Trophoblast cell (in vitro differentiated cells and primary cell): ENCODE data around the gene TEN1.

Source experiments
- DNase-seq, 2 donors: peaks; one replicate each; pipeline ENCODE4 v3.0.0-alpha.2; 2016
- H2AFZ ChIP-seq: 2 replicates; pipeline ENCODE4 v1.6.1; 2013; ENCODE audit warnings: low read length, moderate library complexity, mild to moderate bottlenecking; ENCODE audit not compliant: insufficient read depth, poor library complexity
- H2AK5ac ChIP-seq: 2 replicates; pipeline ENCODE4 v1.6.1; 2013; ENCODE audit warnings: mild to moderate bottlenecking, low read length
- H2BK120ac ChIP-seq: 2 replicates; pipeline ENCODE4 v1.6.1; 2013; ENCODE audit warnings: low read length, mild to moderate bottlenecking, moderate library complexity; ENCODE audit not compliant: insufficient read depth, poor library complexity
- H2BK12ac ChIP-seq: 2 replicates; pipeline ENCODE4 v1.6.1; 2013; ENCODE audit warnings: mild to moderate bottlenecking, low read length, moderate library complexity
- H2BK5ac ChIP-seq: 2 replicates; pipeline ENCODE4 v1.6.1; 2013; ENCODE audit warnings: low read length, low read depth, moderate library complexity, mild to moderate bottlenecking; ENCODE audit not compliant: poor library complexity
- H3K14ac ChIP-seq: 2 replicates; pipeline ENCODE4 v1.6.1; 2013; ENCODE audit warnings: mild to moderate bottlenecking, low read length
- H3K18ac ChIP-seq: 2 replicates; pipeline ENCODE4 v1.6.1; 2013; ENCODE audit warnings: mild to moderate bottlenecking, low read length
- H3K23ac ChIP-seq: 2 replicates; pipeline ENCODE4 v1.6.1; 2013; ENCODE audit warnings: low read length
- H3K27ac ChIP-seq: 2 replicates; pipeline ENCODE4 v1.5.1; 2013; ENCODE audit warnings: low read depth, mild to moderate bottlenecking, inconsistent platforms, low read length, moderate library complexity
- H3K27me3 ChIP-seq: 2 replicates; pipeline ENCODE4 v1.6.1; 2013; ENCODE audit warnings: inconsistent platforms, mild to moderate bottlenecking, low read length, moderate library complexity; ENCODE audit not compliant: insufficient read depth
- H3K36me3 ChIP-seq, 2 experiments: 1 replicate in 1 of 2; 2 replicates in 1 of 2; pipeline ENCODE4 v1.6.1; 2013; ENCODE audit warnings: low read length in 2 of 2, mild to moderate bottlenecking in 2 of 2, moderate library complexity in 1 of 2; ENCODE audit not compliant: insufficient read depth in 2 of 2, control insufficient read depth in 1 of 2
- H3K4ac ChIP-seq: 2 replicates; pipeline ENCODE4 v1.6.1; 2013; ENCODE audit warnings: low read depth, mild to moderate bottlenecking, low read length, moderate library complexity
- H3K4me1 ChIP-seq, 2 experiments: 1 replicate in 1 of 2; 2 replicates in 1 of 2; pipeline ENCODE4 v1.6.1; 2013; ENCODE audit warnings: low read length in 2 of 2, mild to moderate bottlenecking in 2 of 2, moderate library complexity in 1 of 2; ENCODE audit not compliant: insufficient read depth in 2 of 2, control insufficient read depth in 1 of 2
- H3K4me2 ChIP-seq: 2 replicates; pipeline ENCODE4 v1.6.1; 2013; ENCODE audit warnings: inconsistent platforms, mild to moderate bottlenecking, low read length, moderate library complexity
- H3K4me3 ChIP-seq: 2 replicates; pipeline ENCODE4 v1.5.1; 2013; ENCODE audit warnings: mild to moderate bottlenecking, low read depth, low read length, inconsistent platforms
- H3K79me1 ChIP-seq: one replicate; pipeline ENCODE4 v1.6.1; 2013; ENCODE audit warnings: low read length
- H3K79me2 ChIP-seq: 2 replicates; pipeline ENCODE4 v1.6.1; 2013; ENCODE audit warnings: low read length, mild to moderate bottlenecking; ENCODE audit not compliant: control insufficient read depth, insufficient read depth, poor library complexity
- H3K9ac ChIP-seq: 2 replicates; pipeline ENCODE4 v1.6.1; 2013; ENCODE audit warnings: mild to moderate bottlenecking, low read length
- H3K9me3 ChIP-seq: 2 replicates; pipeline ENCODE4 v1.6.1; 2013; ENCODE audit warnings: low read depth, mild to moderate bottlenecking, control low read depth, inconsistent platforms, low read length; ENCODE audit not compliant: insufficient read depth
- H4K12ac ChIP-seq: 2 replicates; pipeline ENCODE4 v1.6.1; 2013; ENCODE audit warnings: low read depth, mild to moderate bottlenecking, low read length, moderate library complexity
- H4K8ac ChIP-seq: 2 replicates; pipeline ENCODE4 v1.6.1; 2013; ENCODE audit warnings: low read depth, mild to moderate bottlenecking, low read length, moderate library complexity
- H4K91ac ChIP-seq: one replicate; pipeline ENCODE4 v1.6.1; 2013; ENCODE audit warnings: low read depth, mild to moderate bottlenecking, low read length, moderate library complexity
- WGBS: extraction: QIAGEN DNeasy Blood & Tissue Kit; methylation state at CpG from one replicate; pipeline ENCODE4 v1.1.7; 2013; ENCODE audit warnings: missing lambda C conversion rate; ENCODE audit not compliant: insufficient read length, insufficient coverage; ENCODE audit errors: extremely low coverage; 5-methylcytosine and 5-hydroxymethylcytosine counted together

Gene TEN1

DNA sequence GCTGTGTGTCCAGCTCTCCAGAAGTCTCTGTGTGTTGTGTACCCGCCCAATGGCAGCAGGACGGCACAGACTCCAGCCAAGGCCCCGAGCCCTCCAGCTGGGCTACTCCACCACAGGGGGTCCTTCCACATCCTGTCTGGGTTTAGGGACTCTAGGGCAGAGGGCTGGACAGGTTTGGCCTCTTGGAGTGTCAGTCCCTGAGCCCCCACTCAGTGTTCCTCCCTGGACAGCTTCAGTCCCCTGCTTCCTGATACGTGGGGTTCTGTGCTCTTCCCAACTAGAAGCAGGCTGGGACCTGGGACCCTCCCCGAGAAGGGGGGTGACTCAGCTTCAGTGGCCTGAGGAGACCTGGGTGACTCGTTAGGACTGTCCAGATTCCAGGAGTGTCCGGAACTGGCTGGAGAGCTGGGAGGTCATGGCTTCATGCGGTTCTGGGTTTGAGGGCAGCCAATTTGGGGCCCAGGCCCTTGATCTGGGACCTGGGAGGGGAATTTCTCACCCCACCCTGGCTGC, 25.8 kb downstream of the TEN1 start:
- Histone ChIP-seq H3K36me3 (peaks cover 15 to 30% of the 10 kb centered on the region in 2 experiments), H3K27ac (no peak overlapping the region), H3K4me2 (no peak overlapping the region), H4K91ac (no peak overlapping the region), H2AK5ac (no peak overlapping the region), H3K27me3 (no peaks in the 10 kb centered on the region), H2BK12ac (no peak overlapping the region), H2BK5ac (no peak overlapping the region), H4K8ac (no peak overlapping the region), H3K79me1 (no peaks in the 10 kb centered on the region), H4K12ac (no peak overlapping the region), H3K18ac (no peak overlapping the region), H3K79me2 (no peaks in the 10 kb centered on the region), H3K4me3 (no peak overlapping the region), H3K9ac (no peak overlapping the region), H3K4me1 (peaks cover 4 to 5% of the 10 kb centered on the region in 2 experiments), H2AFZ (no peak overlapping the region), H3K23ac (no peak overlapping the region), H3K14ac (no peak overlapping the region), H3K9me3 (peaks cover 12% of the 10 kb centered on the region), H3K4ac (no peak overlapping the region), H2BK120ac (no peak overlapping the region)
- DNase-seq: peak in 1 of 2 donors; percentile 61
- no CpG with 5 or more reads among the region's 8 CpGs for WGBS

DNA sequence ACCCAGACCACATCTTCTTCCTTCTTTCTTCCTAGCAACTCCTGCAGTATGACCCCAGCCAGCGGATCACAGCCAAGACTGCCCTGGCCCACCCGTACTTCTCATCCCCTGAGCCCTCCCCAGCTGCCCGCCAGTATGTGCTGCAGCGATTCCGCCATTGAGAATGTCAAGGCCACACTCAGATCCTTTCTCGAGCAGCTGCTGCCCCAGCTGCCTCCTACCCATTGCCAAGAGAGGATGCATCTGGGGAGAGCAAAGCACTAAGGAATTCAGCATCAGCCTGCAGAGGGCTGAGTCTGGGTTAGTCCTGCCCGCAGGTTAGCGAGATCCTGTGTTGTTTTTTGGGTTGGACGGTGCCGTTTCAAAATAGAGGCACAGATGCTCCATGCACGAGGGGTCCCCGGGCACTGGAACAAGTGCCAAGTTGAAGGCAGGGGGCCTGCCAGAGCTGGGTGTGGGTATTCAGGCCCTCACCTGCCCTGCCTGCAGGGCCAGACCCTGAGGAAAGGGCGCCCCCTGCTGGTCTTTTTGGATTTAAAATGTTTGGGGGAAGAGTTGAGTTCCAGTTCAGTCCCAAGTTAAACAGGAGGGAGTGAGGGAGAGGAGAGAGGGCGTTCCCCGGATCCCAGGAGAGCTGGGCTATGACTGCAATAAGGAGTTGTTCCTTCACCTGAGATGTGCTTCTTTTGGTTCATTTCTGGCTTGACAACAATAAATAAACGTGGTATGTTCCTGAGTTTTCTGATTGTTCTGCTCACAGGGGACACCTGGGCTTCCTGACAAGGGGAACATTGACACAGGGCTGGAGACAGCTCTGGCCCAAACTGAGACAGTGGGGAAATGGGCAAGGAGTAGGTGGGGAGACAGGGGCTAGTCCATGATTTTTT, 26.5 kb downstream of the TEN1 start:
- DNase-seq: peak; percentile 76 to 96
- Histone ChIP-seq H2BK120ac (no peak overlapping the region), H4K8ac (no peak overlapping the region), H3K4me1 (no peaks in the 10 kb centered on the region), H3K9ac (no peak overlapping the region), H3K4me2 (no peak overlapping the region), H3K14ac (no peak overlapping the region), H3K9me3 (peaks cover 10% of the 10 kb centered on the region), H3K27me3 (no peaks in the 10 kb centered on the region), H3K36me3 (peaks cover 15 to 30% of the 10 kb centered on the region in 2 experiments), H2AFZ (no peak overlapping the region), H3K79me2 (no peaks in the 10 kb centered on the region), H3K18ac (no peak overlapping the region), H4K91ac (no peak overlapping the region), H2AK5ac (no peak overlapping the region), H3K27ac (no peak overlapping the region), H4K12ac (no peak overlapping the region), H2BK5ac (no peak overlapping the region), H3K79me1 (no peaks in the 10 kb centered on the region), H3K4ac (no peak overlapping the region), H3K23ac (no peak overlapping the region), H3K4me3 (no peak overlapping the region), H2BK12ac (no peak overlapping the region)
- WGBS: no CpG with 5 or more reads among the region's 16 CpGs

DNA sequence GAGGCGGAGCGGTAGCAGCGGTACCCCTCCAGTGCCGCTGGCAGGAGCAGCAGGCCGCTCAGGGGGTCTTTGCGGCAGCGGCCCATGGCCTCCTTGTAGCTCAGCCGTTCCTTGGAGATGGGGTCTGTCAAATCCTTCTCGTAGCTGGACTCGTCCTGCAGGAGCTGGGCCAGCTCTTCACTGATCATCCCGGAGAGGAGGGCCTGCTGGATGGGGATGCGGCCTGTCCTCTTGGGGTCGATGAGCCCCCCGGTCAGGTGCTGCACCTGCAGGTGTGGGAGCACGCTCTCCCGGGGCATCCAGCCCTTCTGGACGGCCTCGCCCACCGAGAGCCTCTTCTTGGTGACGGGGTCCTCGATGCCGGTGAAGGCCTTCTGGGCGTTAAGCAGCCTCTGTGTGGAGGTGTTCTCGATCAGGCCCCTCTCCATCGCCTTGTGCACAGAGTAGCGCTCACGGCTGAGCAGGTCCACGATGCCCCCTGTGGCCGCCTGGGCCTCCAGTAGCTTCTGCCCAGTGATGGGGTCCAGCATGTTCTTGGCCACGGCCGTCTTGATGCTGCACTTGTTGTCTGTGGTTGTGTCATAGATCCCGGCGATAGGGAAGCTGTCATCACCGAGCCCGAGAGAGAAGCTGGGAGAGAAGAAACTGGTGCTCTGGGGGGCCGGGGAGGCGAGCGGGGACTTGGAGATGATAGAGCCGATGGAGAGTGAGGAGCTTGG, 28.2 kb downstream of the TEN1 start:
- H3K4me2 ChIP-seq: no peak overlapping the region
- no peaks in the 10 kb centered on the region for H3K79me1 ChIP-seq
- no peak overlapping the region for H2BK5ac ChIP-seq
- peaks cover 5% of the 10 kb centered on the region for H3K9me3 ChIP-seq
- H2AK5ac ChIP-seq: no peak overlapping the region
- no peak for DNase-seq
- no peak overlapping the region for H2BK12ac ChIP-seq
- H3K14ac ChIP-seq: no peak overlapping the region
- H2BK120ac ChIP-seq: no peak overlapping the region
- no peak overlapping the region for H3K4me3 ChIP-seq
- H3K4me1 ChIP-seq: no peaks in the 10 kb centered on the region
- H3K23ac ChIP-seq: no peak overlapping the region
- H4K91ac ChIP-seq: no peak overlapping the region
- no peak overlapping the region for H3K4ac ChIP-seq
- WGBS: no CpG with 5 or more reads among the region's 39 CpGs
- no peak overlapping the region for H4K8ac ChIP-seq
- no peaks in the 10 kb centered on the region for H3K27me3 ChIP-seq
- no peak overlapping the region for H3K9ac ChIP-seq
- no peak overlapping the region for H3K27ac ChIP-seq
- no peaks in the 10 kb centered on the region for H3K79me2 ChIP-seq
- H2AFZ ChIP-seq: no peak overlapping the region
- no peak overlapping the region for H4K12ac ChIP-seq
- peaks cover 6 to 18% of the 10 kb centered on the region in 2 experiments for H3K36me3 ChIP-seq
- no peak overlapping the region for H3K18ac ChIP-seq

DNA sequence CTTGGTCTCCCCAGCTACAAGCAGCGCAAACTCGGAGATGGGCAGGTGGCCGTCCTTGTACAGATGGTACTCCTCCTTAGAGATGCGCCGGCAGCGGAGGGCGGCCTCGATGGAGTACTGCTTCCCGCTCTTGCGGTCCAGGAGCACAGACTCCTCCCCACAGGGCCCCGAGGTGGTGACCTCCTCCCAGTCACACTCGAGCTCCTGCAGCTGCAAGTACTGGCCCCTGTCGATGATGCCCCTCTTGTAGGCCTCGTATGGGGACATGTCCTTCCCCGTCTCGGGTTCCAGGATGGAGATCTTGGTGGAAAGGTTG, 28.8 kb downstream of the TEN1 start:
- H4K8ac ChIP-seq: no peak overlapping the region
- no peak overlapping the region for H2BK120ac ChIP-seq
- H2AK5ac ChIP-seq: no peak overlapping the region
- no peak overlapping the region for H3K14ac ChIP-seq
- no peak overlapping the region for H3K27ac ChIP-seq
- no peak overlapping the region for H3K9ac ChIP-seq
- H2BK5ac ChIP-seq: no peak overlapping the region
- no peak for DNase-seq
- no peaks in the 10 kb centered on the region for H3K79me2 ChIP-seq
- no peak overlapping the region for H2AFZ ChIP-seq
- H2BK12ac ChIP-seq: no peak overlapping the region
- H3K4ac ChIP-seq: no peak overlapping the region
- H3K79me1 ChIP-seq: no peaks in the 10 kb centered on the region
- H3K4me1 ChIP-seq: no peaks in the 10 kb centered on the region
- H3K4me3 ChIP-seq: no peak overlapping the region
- peaks cover 5 to 16% of the 10 kb centered on the region in 2 experiments for H3K36me3 ChIP-seq
- no peak overlapping the region for H4K91ac ChIP-seq
- no peaks in the 10 kb centered on the region for H3K27me3 ChIP-seq
- H3K23ac ChIP-seq: no peak overlapping the region
- WGBS: no CpG with 5 or more reads among the region's 16 CpGs
- no peak overlapping the region for H4K12ac ChIP-seq
- H3K4me2 ChIP-seq: no peak overlapping the region
- H3K18ac ChIP-seq: no peak overlapping the region
- peaks cover 5% of the 10 kb centered on the region for H3K9me3 ChIP-seq
